A673 (cell line): ENCODE data around the gene RFESD. TPM values are rescaled to one million over a fixed set of nuclear protein-coding genes. Genes with fewer than 3 reads are reported as not detected.

Source experiments
- BruUV-seq: library from RNA; stranded (reverse); fragments of 400-500 nt; replicated peaks from 2 replicates; lab custom pipeline; 2021; lab: Mats Ljungman, UMichigan
- CTCF ChIA-PET: fragments of 300-600 bp; sonication (Branson Sonifier 250); formaldehyde crosslinking; loops from one replicate; lab custom pipeline; 2022; ENCODE audit warnings: antibody characterized with exemption; lab: Charles Lee
- POLR2A ChIA-PET: fragments of 300-600 bp; sonication (Branson Sonifier 250); formaldehyde crosslinking; loops from one replicate; lab custom pipeline; 2022; ENCODE audit warnings: antibody characterized with exemption; ENCODE audit not compliant: low non-redundant PET; lab: Charles Lee
- DNase-seq: peaks from one replicate; pipeline ENCODE4 v3.0.0-alpha.2; 2015; ENCODE audit warnings: low spot score
- H3K27ac ChIP-seq: fragments of 200-600 bp; sonication (generic); 2 replicates; pipeline ENCODE4 v1.5.1; 2016; ENCODE audit warnings: mixed run types, low read depth, mild to moderate bottlenecking, mixed read lengths, antibody characterized with exemption, low read length; ENCODE audit not compliant: poor library complexity, severe bottlenecking
- H3K27me3 ChIP-seq: fragments of 200-600 bp; sonication (generic); replicated peaks from 2 replicates; pipeline ENCODE4 v1.6.1; 2017; ENCODE audit warnings: mixed run types, low read depth, mild to moderate bottlenecking, mixed read lengths, antibody characterized with exemption, low read length; ENCODE audit not compliant: insufficient read depth, poor library complexity
- H3K36me3 ChIP-seq: fragments of 200-600 bp; sonication (generic); 2 replicates; pipeline ENCODE4 v1.6.1; 2016; ENCODE audit warnings: mixed run types, mild to moderate bottlenecking, mixed read lengths, antibody characterized with exemption, low read length; ENCODE audit not compliant: insufficient read depth, poor library complexity, severe bottlenecking
- H3K4me1 ChIP-seq: fragments of 200-600 bp; sonication (generic); 2 replicates; pipeline ENCODE4 v1.6.1; 2017; ENCODE audit warnings: mixed run types, mild to moderate bottlenecking, mixed read lengths, antibody characterized with exemption, low read length; ENCODE audit not compliant: insufficient read depth, poor library complexity, severe bottlenecking
- H3K4me3 ChIP-seq: fragments of 200-600 bp; sonication (generic); 2 replicates; pipeline ENCODE4 v1.5.1; 2016; ENCODE audit warnings: low read depth, mixed run types, mild to moderate bottlenecking, mixed read lengths, low read length; ENCODE audit not compliant: poor library complexity, severe bottlenecking
- H3K9me3 ChIP-seq: fragments of 200-600 bp; sonication (generic); 2 replicates; pipeline ENCODE4 v1.6.1; 2016; ENCODE audit warnings: mixed run types, low read depth, mild to moderate bottlenecking, mixed read lengths, antibody characterized with exemption, low read length; ENCODE audit not compliant: poor library complexity, severe bottlenecking
- CTCF ChIP-seq: fragments of 300-800, 200-600 bp; sonication (generic); conservative IDR thresholded peaks from 2 replicates; pipeline ENCODE4 v1.5.1; 2017; ENCODE audit warnings: low read depth, mild to moderate bottlenecking, antibody characterized with exemption, low read length, moderate library complexity, mixed read lengths
- EZH2 ChIP-seq: fragments of 200-600 bp; sonication (generic); IDR thresholded peaks from 2 replicates; pipeline ENCODE4 v1.6.1; 2017; ENCODE audit warnings: borderline replicate concordance, low read depth, mild to moderate bottlenecking, mixed read lengths, antibody characterized with exemption, low read length; ENCODE audit not compliant: poor library complexity, severe bottlenecking
- intact Hi-C: fragments of 100-400 bp; cut with micrococcal nuclease; formaldehyde crosslinking; loops from one replicate; pipeline ENCODE4 v1.10.0; 2022; ENCODE audit not compliant: unreplicated experiment
- total RNA-seq: library from RNA; stranded (reverse); gene quantifications from 2 replicates; pipeline ENCODE4 v1.2.3, GENCODE V29; 2021

RFESD gene
- total RNA-seq, 1 experiment from 2014 or later = 2.4 TPM

GRCh38 chr5:95667061-95667618, 20.6 kb downstream of the RFESD start:
- H3K27me3 ChIP-seq = no peaks in the 10 kb centered on the region
- no peak for TF ChIP-seq CTCF
- TF ChIP-seq EZH2 = no peak
- H3K36me3 ChIP-seq = no peaks in the 10 kb centered on the region
- intact Hi-C loops = no loop called here
- DNase-seq = no peak
- CTCF ChIA-PET = interaction anchor here (0.5 kb wide), 1 partner anchor 23 kb away, joined by 3 read pairs; no protein-coding TSS in a partner anchor
- BruUV-seq = no TSS peak
- no peaks in the 10 kb centered on the region for H3K4me1 ChIP-seq
- no peaks in the 10 kb centered on the region for H3K9me3 ChIP-seq
- no peak overlapping the region for H3K4me3 ChIP-seq
- H3K27ac ChIP-seq = no peak overlapping the region
- POLR2A ChIA-PET = no interaction called here

- BruUV-seq = no TSS peak
- H3K4me1 ChIP-seq = no peaks in the 10 kb centered on the region
- no peaks in the 10 kb centered on the region for H3K9me3 ChIP-seq
- TF ChIP-seq CTCF = no peak
- no peak for TF ChIP-seq EZH2
- H3K27me3 ChIP-seq = no peaks in the 10 kb centered on the region
- intact Hi-C loops = no loop called here
- no peak overlapping the region for H3K27ac ChIP-seq
- CTCF ChIA-PET = no interaction called here
- no peak for DNase-seq
- POLR2A ChIA-PET = no interaction called here
- no peak overlapping the region for H3K4me3 ChIP-seq
- H3K36me3 ChIP-seq = no peaks in the 10 kb centered on the region
Observed at GRCh38 chr5:95667678-95668077, 21.1 kb downstream of the RFESD start.

GRCh38 chr5:95668216-95668615, 21.6 kb downstream of the RFESD start:
- DNase-seq = no peak
- H3K4me1 ChIP-seq = no peaks in the 10 kb centered on the region
- H3K9me3 ChIP-seq = no peaks in the 10 kb centered on the region
- no peak for TF ChIP-seq EZH2
- H3K36me3 ChIP-seq = no peaks in the 10 kb centered on the region
- intact Hi-C loops = no loop called here
- ChIA-PET CTCF (no interaction called here), POLR2A (no interaction called here)
- H3K27ac ChIP-seq = no peak overlapping the region
- H3K4me3 ChIP-seq = no peak overlapping the region
- no TSS peak for BruUV-seq
- no peaks in the 10 kb centered on the region for H3K27me3 ChIP-seq

- Histone ChIP-seq H3K4me1 (no peaks in the 10 kb centered on the region), H3K9me3 (no peaks in the 10 kb centered on the region), H3K36me3 (no peaks in the 10 kb centered on the region), H3K27ac (no peak overlapping the region), H3K27me3 (no peaks in the 10 kb centered on the region), H3K4me3 (no peak overlapping the region)
- intact Hi-C loops = no loop called here
- no TSS peak for BruUV-seq
- POLR2A ChIA-PET = no interaction called here
- no peak for TF ChIP-seq CTCF
- TF ChIP-seq EZH2 = no peak
- no peak for DNase-seq
- CTCF ChIA-PET = no interaction called here
Observed at GRCh38 chr5:95668728-95669127, 22.2 kb downstream of the RFESD start.
